H1 (cell line): ENCODE data around the gene RHCG. TPM values are rescaled to one million over a fixed set of nuclear protein-coding genes. Genes with fewer than 3 reads are reported as not detected.

Experiments
- CTCF ChIA-PET: fragments of 300-600 bp; sonication (Branson Sonifier 250); formaldehyde crosslinking; loops from one replicate; lab custom pipeline; 2021; ENCODE audit not compliant: partially characterized antibody; lab: Charles Lee
- POLR2A ChIA-PET: fragments of 300-600 bp; sonication (Branson Sonifier 250); formaldehyde crosslinking; loops from one replicate; lab custom pipeline; 2021; ENCODE audit warnings: inconsistent platforms; ENCODE audit not compliant: partially characterized antibody; lab: Charles Lee
- DNase-seq, 2 experiments: peaks; one replicate each; pipeline versions ENCODE4 v3.0.0 to v3.0.0-alpha.2; 2010 to 2022; ENCODE audit warnings: low spot score in 2 of 2, low read depth in 1 of 2, mixed read lengths in 1 of 2
- FAIRE-seq: peaks from 2 replicates; lab custom pipeline; 2011; peaks lifted over from hg19 to GRCh38; lab: Jason Lieb, UNC
- H2AFZ ChIP-seq: 2 replicates; pipeline ENCODE4 v1.8.1; 2012; ENCODE audit warnings: low read length, inconsistent platforms
- H2AK5ac ChIP-seq: 2 replicates; pipeline ENCODE4 v1.6.1; 2013; ENCODE audit warnings: low read depth, low read length
- H2BK120ac ChIP-seq: replicated peaks from 2 replicates; pipeline ENCODE3; 2013; ENCODE audit warnings: low read depth, low read length, inconsistent platforms
- H2BK12ac ChIP-seq: 2 replicates; pipeline ENCODE4 v1.6.1; 2013; ENCODE audit warnings: low read depth, low read length
- H2BK15ac ChIP-seq: 2 replicates; pipeline ENCODE4 v1.6.1; 2013; ENCODE audit warnings: low read length
- H2BK20ac ChIP-seq: 2 replicates; pipeline ENCODE4 v1.6.1; 2013; ENCODE audit warnings: low read length
- H2BK5ac ChIP-seq: 2 replicates; pipeline ENCODE4 v1.6.1; 2013; ENCODE audit warnings: low read depth, low read length
- H3K14ac ChIP-seq: 2 replicates; pipeline ENCODE4 v1.6.1; 2013; ENCODE audit warnings: inconsistent platforms; ENCODE audit not compliant: insufficient read length
- H3K18ac ChIP-seq: 2 replicates; pipeline ENCODE4 v1.6.1; 2013; ENCODE audit warnings: low read length; ENCODE audit errors: extremely low read depth
- H3K23ac ChIP-seq: 2 replicates; pipeline ENCODE4 v1.6.1; 2013; ENCODE audit warnings: inconsistent platforms; ENCODE audit not compliant: insufficient read length
- H3K23me2 ChIP-seq: 2 replicates; pipeline ENCODE4 v1.6.1; 2013; ENCODE audit warnings: low read depth, low read length
- H3K27ac ChIP-seq: 2 replicates; pipeline ENCODE4 v1.6.1; 2011; ENCODE audit warnings: low read depth, low read length, inconsistent platforms
- H3K27me3 ChIP-seq, 4 experiments: replicated peaks in 1 of 4; 1 replicate in 1 of 4; 2 replicates in 3 of 4; pipeline versions ENCODE4 v1.6.1 to v1.8.1; 2011 to 2013; ENCODE audit warnings: low read length in 3 of 4, mild to moderate bottlenecking in 3 of 4, inconsistent platforms in 2 of 4, mixed read lengths in 2 of 4, moderate library complexity in 1 of 4; ENCODE audit not compliant: control insufficient read depth in 3 of 4, insufficient read depth in 3 of 4; ENCODE audit errors: extremely low read depth in 1 of 4
- H3K36me3 ChIP-seq, 4 experiments: 2 replicates each; pipeline versions ENCODE4 v1.6.1 to v1.8.1; 2011 to 2013; ENCODE audit warnings: mild to moderate bottlenecking in 4 of 4, low read length in 3 of 4, moderate library complexity in 2 of 4, control low read depth in 1 of 4, inconsistent platforms in 1 of 4; ENCODE audit not compliant: insufficient read depth in 4 of 4, control insufficient read depth in 2 of 4
- H3K4ac ChIP-seq: replicated peaks from 2 replicates; pipeline ENCODE3; 2013; ENCODE audit warnings: low read length, low read depth, mixed read lengths, inconsistent platforms; ENCODE audit not compliant: insufficient read length
- H3K4me1 ChIP-seq, 4 experiments: replicated peaks in 1 of 4; 1 replicate in 1 of 4; 2 replicates in 3 of 4; pipeline versions ENCODE4 v1.6.1 to v1.8.1; 2011 to 2013; ENCODE audit warnings: low read length in 3 of 4, inconsistent platforms in 2 of 4, mixed read lengths in 1 of 4; ENCODE audit not compliant: insufficient read depth in 4 of 4, control insufficient read depth in 3 of 4
- H3K4me2 ChIP-seq, 2 experiments: 2 replicates each; pipeline versions ENCODE4 v1.6.1 to v1.8.1; 2011 to 2013; ENCODE audit warnings: low read depth in 2 of 2, low read length in 2 of 2, control low read depth in 1 of 2, inconsistent platforms in 1 of 2, mild to moderate bottlenecking in 1 of 2; ENCODE audit not compliant: insufficient read depth in 1 of 2
- H3K4me3 ChIP-seq, 4 experiments: fragments of 200-600, 300-600 bp in 1 of 4; sonication (generic), shearing (Covaris generic), sonication (Bioruptor Twin) in 1 of 4; 2 replicates each; pipeline versions ENCODE4 v1.5.1 to v1.8.1; 2011 to 2016; ENCODE audit warnings: low read length in 4 of 4, low read depth in 3 of 4, control low read depth in 2 of 4, inconsistent platforms in 2 of 4, mild to moderate bottlenecking in 2 of 4, mixed read lengths in 1 of 4, moderate library complexity in 1 of 4; ENCODE audit not compliant: insufficient read depth in 2 of 4; ENCODE audit errors: extremely low read depth in 1 of 4
- H3K56ac ChIP-seq: replicated peaks from 2 replicates; pipeline ENCODE3; 2013; ENCODE audit warnings: low read depth, mild to moderate bottlenecking, mixed read lengths, low read length, inconsistent platforms; ENCODE audit not compliant: insufficient read length
- H3K79me1 ChIP-seq: 2 replicates; pipeline ENCODE4 v1.6.1; 2013; ENCODE audit warnings: low read depth, low read length, control low read depth
- H3K79me2 ChIP-seq, 2 experiments: 2 replicates each; pipeline versions ENCODE4 v1.6.1 to v1.8.1; 2012 to 2013; ENCODE audit warnings: low read length in 2 of 2, mild to moderate bottlenecking in 2 of 2, inconsistent platforms in 1 of 2; ENCODE audit not compliant: insufficient read depth in 2 of 2, control insufficient read depth in 1 of 2
- H3K9ac ChIP-seq, 4 experiments: replicated peaks in 1 of 4; 1 replicate in 1 of 4; 2 replicates in 3 of 4; pipeline versions ENCODE4 v1.6.1 to v1.8.1; 2011 to 2013; ENCODE audit warnings: low read depth in 3 of 4, low read length in 3 of 4, control low read depth in 2 of 4, mild to moderate bottlenecking in 2 of 4, moderate library complexity in 2 of 4, inconsistent platforms in 1 of 4; ENCODE audit errors: extremely low read depth in 1 of 4
- H3K9me3 ChIP-seq, 2 experiments: 2 replicates each; pipeline versions ENCODE4 v1.6.1 to v1.8.1; 2012 to 2013; ENCODE audit warnings: mild to moderate bottlenecking in 2 of 2, moderate library complexity in 2 of 2, control low read depth in 1 of 2, inconsistent platforms in 1 of 2, low read depth in 1 of 2, low read length in 1 of 2, mixed read lengths in 1 of 2; ENCODE audit not compliant: insufficient read depth in 2 of 2
- H4K20me1 ChIP-seq, 2 experiments: replicated peaks in 1 of 2; 2 replicates each; pipeline versions ENCODE3 to v1.8.1; 2011 to 2013; ENCODE audit warnings: inconsistent platforms in 2 of 2, low read length in 2 of 2, mild to moderate bottlenecking in 1 of 2; ENCODE audit not compliant: insufficient read depth in 2 of 2, control insufficient read depth in 1 of 2
- H4K5ac ChIP-seq: 2 replicates; pipeline ENCODE4 v1.6.1; 2013; ENCODE audit warnings: low read length, low read depth, mixed read lengths, inconsistent platforms; ENCODE audit not compliant: insufficient read length
- H4K8ac ChIP-seq: 2 replicates; pipeline ENCODE4 v1.8.0; 2013; ENCODE audit warnings: mild to moderate bottlenecking, moderate library complexity, low read length, inconsistent platforms; ENCODE audit not compliant: insufficient read depth; ENCODE audit errors: extremely low read depth
- H4K91ac ChIP-seq: replicated peaks from 2 replicates; pipeline ENCODE3; 2013; ENCODE audit warnings: low read length, mixed read lengths, inconsistent platforms; ENCODE audit not compliant: insufficient read length
- ASH2L ChIP-seq: fragments of 200-600, 300-600 bp; sonication (generic); IDR thresholded peaks from one replicate; pipeline ENCODE4 v1.7.1; 2017; ENCODE audit warnings: low read length
- CEBPB ChIP-seq: IDR thresholded peaks from 2 replicates; pipeline ENCODE4 v1.6.1; 2012; ENCODE audit warnings: low read depth, low read length
- EGR1 ChIP-seq: IDR thresholded peaks from 2 replicates; pipeline ENCODE4 v1.6.1; 2011; ENCODE audit warnings: low read depth, low read length, borderline replicate concordance
- FOSL1 ChIP-seq: IDR thresholded peaks from 2 replicates; pipeline ENCODE4 v1.6.1; 2011; ENCODE audit warnings: mild to moderate bottlenecking, low read depth, low read length, moderate library complexity; ENCODE audit not compliant: insufficient read depth
- MAX ChIP-seq: IDR thresholded peaks from 2 replicates; pipeline ENCODE4 v1.6.1; 2012; ENCODE audit warnings: inconsistent platforms
- RFX5 ChIP-seq: IDR thresholded peaks from 2 replicates; pipeline ENCODE4 v1.6.1; 2011; ENCODE audit warnings: low read depth, low read length, improper control_type of control experiment, borderline replicate concordance
- SIRT6 ChIP-seq: IDR thresholded peaks from one replicate; pipeline ENCODE4 v1.7.1; 2012; ENCODE audit warnings: low read length, inconsistent platforms
- USF2 ChIP-seq: IDR thresholded peaks from 2 replicates; pipeline ENCODE4 v1.6.1; 2011; ENCODE audit warnings: low read length, improper control_type of control experiment
- WGBS, 2 experiments: shearing (Covaris generic) in 1 of 2; methylation state at CpG; one replicate each; pipeline versions ENCODE4 v1.1.6 to v1.1.7; 2013 to 2015; ENCODE audit warnings: low lambda C conversion rate in 2 of 2, mixed read lengths in 2 of 2, inconsistent platforms in 1 of 2, low coverage in 1 of 2, missing lambda C conversion rate in 1 of 2; ENCODE audit not compliant: insufficient replicate concordance in 2 of 2, insufficient coverage in 1 of 2, insufficient read length in 1 of 2; ENCODE audit errors: extremely low coverage in 1 of 2, missing lambda C conversion rate in 1 of 2; 5-methylcytosine and 5-hydroxymethylcytosine counted together
- polyA plus RNA-seq, 7 experiments: library from polyadenylated mRNA; depleted of rRNA in 3 of 7; stranded (reverse) in 5 of 7; unstranded in 2 of 7; fragments of >200 nt in 5 of 7; fragments of 200-250 nt in 2 of 7; gene quantifications; 1 replicate in 5 of 7; 2 replicates in 1 of 7; 4 replicates in 1 of 7; pipeline versions ENCODE4 v1.2.1 to v1.2.3, GENCODE V29; 2011 to 2013; ENCODE audit warnings: missing spikeins in 2 of 7, mixed read lengths in 2 of 7
- total RNA-seq: library from RNA; stranded (reverse); fragmentation: NEBNext Ultra II Directional; extraction: Animal tissue kit (Norgen Biotek cat#: 25700); gene quantifications from 2 replicates; pipeline ENCODE4 v1.2.1, GENCODE V29; 2021

Gene RHCG
- total and polyA plus RNA-seq, 2 of the 8 experiments (the other 6 are each of a cell fraction or from before 2014, with no cell fraction given), result 0.68 TPM; not detected in 1

GRCh38 chr15:89469426-89470096 is 26.8 kb downstream of the RHCG start:
- Histone ChIP-seq H3K23ac (no peak overlapping the region), H3K18ac (peak overlapping the region; percentile 56; the same call in 1 of the 2 replicates), H3K4me2 (peak overlapping the region; percentile 57 to 63), H3K4ac (peak overlapping the region; percentile 86), H3K9ac (no peak overlapping the region), H3K79me1 (no peaks in the 10 kb centered on the region), H3K27me3 (no peaks in the 10 kb centered on the region; a peak in 1 of 7 replicates), H3K36me3 (no peaks in the 10 kb centered on the region), H3K4me1 (peaks cover 5 to 15% (median 11%) of the 10 kb centered on the region in 4 experiments), H2BK120ac (peak overlapping the region; percentile 59), H3K56ac (no peak overlapping the region), H2BK15ac (no peak overlapping the region), H3K23me2 (no peaks in the 10 kb centered on the region; the same call in 1 of the 2 replicates), H2AFZ (no peak overlapping the region), H4K5ac (no peak overlapping the region), H2BK20ac (no peak overlapping the region), H3K4me3 (peak overlapping the region in 1 of 4 experiments; percentile 47; a peak in 3 of 8 replicates), H2BK12ac (peak overlapping the region; percentile 85), H4K91ac (peak overlapping the region; percentile 82), H3K14ac (no peak overlapping the region), H3K79me2 (no peaks in the 10 kb centered on the region), H2AK5ac (no peak overlapping the region), H3K27ac (no peak overlapping the region), H4K8ac (peak overlapping the region; percentile 42; the same call in 1 of the 2 replicates), H4K20me1 (peaks cover 0 to 4% of the 10 kb centered on the region in 2 experiments), H3K9me3 (no peaks in the 10 kb centered on the region), H2BK5ac (peak overlapping the region; percentile 40; the same call in 1 of the 2 replicates)
- ChIA-PET POLR2A (interaction anchor here (1.2 to 2.5 kb wide), 3 partner anchors 9 to 115 kb away, joined by 4 to 7 read pairs (median 4); no protein-coding TSS in a partner anchor), CTCF (interaction anchor here (0.7 to 17.0 kb wide), 8 partner anchors 10 to 113 kb away, joined by 3 to 518 read pairs (median 115); partner anchors contain the start of gene RHCG)
- DNase-seq (no peak), FAIRE-seq (no peak)
- WGBS, 2 experiments, result 69% methylated on average over 13 of the region's 15 CpGs; no CpG with 5 or more reads in 1 of the 2 experiments
- no peak for TF ChIP-seq SIRT6
- no peak for TF ChIP-seq MAX
- TF ChIP-seq USF2, result peak; percentile 27; the same call in 1 of the 2 replicates
- TF ChIP-seq RFX5, result no peak
- TF ChIP-seq ASH2L, result no peak
- no peak for TF ChIP-seq EGR1
- TF ChIP-seq FOSL1, result no peak
- no peak for TF ChIP-seq CEBPB
